A673 (cell line): Measurements from ENCODE around the gene HBEGF. TPM values are rescaled to one million over a fixed set of nuclear protein-coding genes. Genes with fewer than 3 reads are reported as not detected.

Source experiments
- BruUV-seq: library from RNA; stranded (reverse); fragments of 400-500 nt; replicated peaks from 2 replicates; lab custom pipeline; 2021; lab: Mats Ljungman, UMichigan
- CTCF ChIA-PET: fragments of 300-600 bp; sonication (Branson Sonifier 250); formaldehyde crosslinking; loops from one replicate; lab custom pipeline; 2022; ENCODE audit warnings: antibody characterized with exemption; lab: Charles Lee
- POLR2A ChIA-PET: fragments of 300-600 bp; sonication (Branson Sonifier 250); formaldehyde crosslinking; loops from one replicate; lab custom pipeline; 2022; ENCODE audit warnings: antibody characterized with exemption; ENCODE audit not compliant: low non-redundant PET; lab: Charles Lee
- DNase-seq: peaks from one replicate; pipeline ENCODE4 v3.0.0-alpha.2; 2015; ENCODE audit warnings: low spot score
- H3K27ac ChIP-seq: fragments of 200-600 bp; sonication (generic); 2 replicates; pipeline ENCODE4 v1.5.1; 2016; ENCODE audit warnings: mixed run types, low read depth, mild to moderate bottlenecking, mixed read lengths, antibody characterized with exemption, low read length; ENCODE audit not compliant: poor library complexity, severe bottlenecking
- H3K27me3 ChIP-seq: fragments of 200-600 bp; sonication (generic); replicated peaks from 2 replicates; pipeline ENCODE4 v1.6.1; 2017; ENCODE audit warnings: mixed run types, low read depth, mild to moderate bottlenecking, mixed read lengths, antibody characterized with exemption, low read length; ENCODE audit not compliant: insufficient read depth, poor library complexity
- H3K36me3 ChIP-seq: fragments of 200-600 bp; sonication (generic); 2 replicates; pipeline ENCODE4 v1.6.1; 2016; ENCODE audit warnings: mixed run types, mild to moderate bottlenecking, mixed read lengths, antibody characterized with exemption, low read length; ENCODE audit not compliant: insufficient read depth, poor library complexity, severe bottlenecking
- H3K4me1 ChIP-seq: fragments of 200-600 bp; sonication (generic); 2 replicates; pipeline ENCODE4 v1.6.1; 2017; ENCODE audit warnings: mixed run types, mild to moderate bottlenecking, mixed read lengths, antibody characterized with exemption, low read length; ENCODE audit not compliant: insufficient read depth, poor library complexity, severe bottlenecking
- H3K4me3 ChIP-seq: fragments of 200-600 bp; sonication (generic); 2 replicates; pipeline ENCODE4 v1.5.1; 2016; ENCODE audit warnings: low read depth, mixed run types, mild to moderate bottlenecking, mixed read lengths, low read length; ENCODE audit not compliant: poor library complexity, severe bottlenecking
- H3K9me3 ChIP-seq: fragments of 200-600 bp; sonication (generic); 2 replicates; pipeline ENCODE4 v1.6.1; 2016; ENCODE audit warnings: mixed run types, low read depth, mild to moderate bottlenecking, mixed read lengths, antibody characterized with exemption, low read length; ENCODE audit not compliant: poor library complexity, severe bottlenecking
- EZH2 ChIP-seq: fragments of 200-600 bp; sonication (generic); IDR thresholded peaks from 2 replicates; pipeline ENCODE4 v1.6.1; 2017; ENCODE audit warnings: borderline replicate concordance, low read depth, mild to moderate bottlenecking, mixed read lengths, antibody characterized with exemption, low read length; ENCODE audit not compliant: poor library complexity, severe bottlenecking
- intact Hi-C: fragments of 100-400 bp; cut with micrococcal nuclease; formaldehyde crosslinking; loops from one replicate; pipeline ENCODE4 v1.10.0; 2022; ENCODE audit not compliant: unreplicated experiment
- total RNA-seq: library from RNA; stranded (reverse); gene quantifications from 2 replicates; pipeline ENCODE4 v1.2.3, GENCODE V29; 2021
- TF ChIP-seq, protein P1 (sequence below): fragments of 300-800, 200-600 bp; sonication (generic); conservative IDR thresholded peaks from 2 replicates; pipeline ENCODE4 v1.5.1; 2017; ENCODE audit warnings: low read depth, mild to moderate bottlenecking, antibody characterized with exemption, low read length, moderate library complexity, mixed read lengths

The HBEGF gene
- total RNA-seq, 1 experiment from 2014 or later: 14.7 TPM

DNA sequence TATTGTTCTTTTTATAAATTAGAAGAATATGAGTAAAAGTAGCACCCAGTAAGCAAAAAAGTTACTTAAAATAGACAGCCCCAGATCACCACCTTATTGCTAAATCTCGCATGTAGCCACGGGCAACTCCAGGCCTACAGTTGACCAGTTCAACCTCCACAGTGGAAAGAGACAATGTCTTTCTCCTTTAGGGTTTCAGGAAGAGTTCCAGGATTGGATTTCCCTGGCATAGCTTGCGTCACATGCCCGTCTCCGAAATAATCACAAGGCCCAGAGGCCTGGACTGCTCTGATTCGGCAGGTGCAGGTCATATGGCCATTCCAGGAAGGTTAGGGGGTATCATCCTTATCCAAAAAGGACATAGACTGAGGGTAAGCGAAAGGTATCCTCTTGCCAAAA is 33.6 kb downstream of the HBEGF start:
- H3K27ac ChIP-seq: peak overlapping the region; percentile 75
- ChIA-PET POLR2A (no interaction called here), CTCF (no interaction called here)
- intact Hi-C loops: no loop called here
- TF ChIP-seq EZH2: no peak
- TF ChIP-seq, protein P1, sequence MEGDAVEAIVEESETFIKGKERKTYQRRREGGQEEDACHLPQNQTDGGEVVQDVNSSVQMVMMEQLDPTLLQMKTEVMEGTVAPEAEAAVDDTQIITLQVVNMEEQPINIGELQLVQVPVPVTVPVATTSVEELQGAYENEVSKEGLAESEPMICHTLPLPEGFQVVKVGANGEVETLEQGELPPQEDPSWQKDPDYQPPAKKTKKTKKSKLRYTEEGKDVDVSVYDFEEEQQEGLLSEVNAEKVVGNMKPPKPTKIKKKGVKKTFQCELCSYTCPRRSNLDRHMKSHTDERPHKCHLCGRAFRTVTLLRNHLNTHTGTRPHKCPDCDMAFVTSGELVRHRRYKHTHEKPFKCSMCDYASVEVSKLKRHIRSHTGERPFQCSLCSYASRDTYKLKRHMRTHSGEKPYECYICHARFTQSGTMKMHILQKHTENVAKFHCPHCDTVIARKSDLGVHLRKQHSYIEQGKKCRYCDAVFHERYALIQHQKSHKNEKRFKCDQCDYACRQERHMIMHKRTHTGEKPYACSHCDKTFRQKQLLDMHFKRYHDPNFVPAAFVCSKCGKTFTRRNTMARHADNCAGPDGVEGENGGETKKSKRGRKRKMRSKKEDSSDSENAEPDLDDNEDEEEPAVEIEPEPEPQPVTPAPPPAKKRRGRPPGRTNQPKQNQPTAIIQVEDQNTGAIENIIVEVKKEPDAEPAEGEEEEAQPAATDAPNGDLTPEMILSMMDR: no peak
- no peak overlapping the region for H3K4me3 ChIP-seq
- H3K4me1 ChIP-seq: peaks cover 22% of the 10 kb centered on the region
- no TSS peak for BruUV-seq
- no peaks in the 10 kb centered on the region for H3K27me3 ChIP-seq
- H3K36me3 ChIP-seq: no peaks in the 10 kb centered on the region
- no peaks in the 10 kb centered on the region for H3K9me3 ChIP-seq
- DNase-seq: no peak

DNA sequence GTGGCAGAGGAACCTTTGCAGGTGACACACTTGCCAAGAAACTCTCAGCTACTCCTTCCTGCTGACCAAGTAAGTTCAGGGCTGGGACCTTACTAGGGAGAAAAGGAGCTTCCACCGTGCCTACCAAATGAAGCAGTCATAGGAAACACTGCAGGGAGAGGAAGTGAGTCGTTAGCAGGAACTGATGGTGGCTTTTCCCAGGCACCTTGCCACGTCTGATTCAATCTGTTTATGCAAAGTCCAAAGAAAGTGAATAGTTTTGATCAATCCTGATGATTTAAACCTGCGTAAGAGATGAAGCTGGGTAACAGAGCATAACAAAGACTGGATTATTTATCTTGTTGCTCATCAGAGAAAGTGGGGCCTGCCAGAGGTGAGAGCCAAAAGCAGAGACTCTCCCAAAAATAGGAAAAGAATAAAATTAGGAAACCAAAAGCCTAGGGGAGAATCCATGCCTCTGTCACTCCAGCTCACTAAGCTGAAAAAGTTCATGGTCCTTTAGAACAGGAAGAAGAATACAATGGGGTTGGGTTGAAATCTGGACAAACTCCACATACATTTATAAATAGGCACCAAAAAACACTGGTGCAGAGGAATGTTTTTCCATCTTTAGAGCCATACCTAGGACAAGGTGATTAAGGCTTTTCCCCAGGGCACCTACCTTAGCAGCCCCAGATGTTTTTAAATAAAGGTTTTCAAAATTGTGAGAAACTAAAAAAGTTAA is 34.2 kb downstream of the HBEGF start:
- TF ChIP-seq, protein P1: no peak
- TF ChIP-seq EZH2: no peak
- Histone ChIP-seq H3K36me3 (no peaks in the 10 kb centered on the region), H3K27me3 (no peaks in the 10 kb centered on the region), H3K9me3 (no peaks in the 10 kb centered on the region), H3K4me1 (peaks cover 22% of the 10 kb centered on the region), H3K4me3 (no peak overlapping the region), H3K27ac (peak overlapping the region; percentile 75)
- peak; percentile 77 for DNase-seq
- POLR2A ChIA-PET: no interaction called here
- CTCF ChIA-PET: no interaction called here
- BruUV-seq: no TSS peak
- intact Hi-C loops: no loop called here

DNA sequence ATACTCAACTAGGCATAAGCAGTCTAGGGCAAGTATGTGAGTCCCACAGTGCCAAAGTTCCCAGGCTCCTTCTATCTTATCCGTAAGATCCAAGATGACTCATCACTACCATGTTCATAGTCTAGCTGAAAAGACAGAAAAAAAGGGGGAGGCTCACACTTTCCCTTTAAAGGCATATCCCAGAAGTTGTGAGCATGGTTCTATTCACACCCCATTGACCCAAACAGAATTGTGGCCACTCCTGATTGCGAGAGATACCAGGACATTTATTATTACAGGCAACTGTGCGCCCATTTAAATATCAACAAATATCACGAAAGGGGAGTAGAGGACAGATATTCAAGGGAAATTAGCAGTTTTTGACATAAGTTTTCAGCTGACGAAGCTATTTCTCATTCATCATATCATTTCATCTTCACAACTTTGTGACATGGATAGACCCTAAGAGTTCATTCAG is 35.4 kb downstream of the HBEGF start:
- peaks cover 22% of the 10 kb centered on the region for H3K4me1 ChIP-seq
- peak overlapping the region; percentile 75 for H3K27ac ChIP-seq
- H3K9me3 ChIP-seq: no peaks in the 10 kb centered on the region
- BruUV-seq: no TSS peak
- H3K36me3 ChIP-seq: no peaks in the 10 kb centered on the region
- POLR2A ChIA-PET: no interaction called here
- no peak for TF ChIP-seq EZH2
- TF ChIP-seq, protein P1: no peak
- H3K4me3 ChIP-seq: no peak overlapping the region
- intact Hi-C loops: no loop called here
- peak; percentile 79 for DNase-seq
- CTCF ChIA-PET: interaction anchor here (0.7 kb wide), 1 partner anchor 41 kb away, joined by 3 read pairs; no protein-coding TSS in a partner anchor
- H3K27me3 ChIP-seq: no peaks in the 10 kb centered on the region
